ENCODE measurements around the gene DIDO1.

DNA sequence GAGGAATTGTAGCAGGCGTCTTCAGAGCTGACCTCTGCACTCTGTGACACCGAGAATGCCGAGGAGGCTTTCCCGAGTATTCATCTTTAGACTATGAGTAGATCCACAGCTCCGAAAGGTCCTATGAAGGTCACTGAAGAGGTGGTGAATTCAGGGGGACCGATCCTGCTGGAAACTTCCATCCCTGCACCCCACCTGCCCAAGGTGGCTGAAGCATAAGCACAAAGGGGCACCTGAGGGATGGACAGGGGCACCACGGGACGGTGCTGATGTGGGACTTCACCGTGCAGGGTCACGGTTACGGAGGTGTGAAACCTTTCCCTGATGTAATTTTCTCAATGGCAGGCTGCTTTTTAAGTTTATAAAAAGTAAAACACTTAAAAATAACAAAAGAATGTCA lies 24.4 kb downstream of the DIDO1 start:
- TF ChIP-seq, protein P1, sequence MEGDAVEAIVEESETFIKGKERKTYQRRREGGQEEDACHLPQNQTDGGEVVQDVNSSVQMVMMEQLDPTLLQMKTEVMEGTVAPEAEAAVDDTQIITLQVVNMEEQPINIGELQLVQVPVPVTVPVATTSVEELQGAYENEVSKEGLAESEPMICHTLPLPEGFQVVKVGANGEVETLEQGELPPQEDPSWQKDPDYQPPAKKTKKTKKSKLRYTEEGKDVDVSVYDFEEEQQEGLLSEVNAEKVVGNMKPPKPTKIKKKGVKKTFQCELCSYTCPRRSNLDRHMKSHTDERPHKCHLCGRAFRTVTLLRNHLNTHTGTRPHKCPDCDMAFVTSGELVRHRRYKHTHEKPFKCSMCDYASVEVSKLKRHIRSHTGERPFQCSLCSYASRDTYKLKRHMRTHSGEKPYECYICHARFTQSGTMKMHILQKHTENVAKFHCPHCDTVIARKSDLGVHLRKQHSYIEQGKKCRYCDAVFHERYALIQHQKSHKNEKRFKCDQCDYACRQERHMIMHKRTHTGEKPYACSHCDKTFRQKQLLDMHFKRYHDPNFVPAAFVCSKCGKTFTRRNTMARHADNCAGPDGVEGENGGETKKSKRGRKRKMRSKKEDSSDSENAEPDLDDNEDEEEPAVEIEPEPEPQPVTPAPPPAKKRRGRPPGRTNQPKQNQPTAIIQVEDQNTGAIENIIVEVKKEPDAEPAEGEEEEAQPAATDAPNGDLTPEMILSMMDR (IDR thresholded peaks at IDR 0.05) = no peak
- no peak for TF ChIP-seq POLR2A (IDR thresholded peaks at IDR 0.05)

Data from lower leg skin (tissue), 3 donors.